WTC11 (cell line): ENCODE measurements around the gene ARHGAP10.

Experiments used
- AR ChIP-seq: fragments of 250-450 bp; sonication (Bioruptor Pico); IDR thresholded peaks from 2 replicates; pipeline ENCODE4 v1.9.0; 2021; ENCODE audit warnings: mild to moderate bottlenecking
- CREB1 ChIP-seq: sonication (generic); formaldehyde crosslinking; IDR thresholded peaks from 2 replicates; pipeline ENCODE4 v1.8.0; 2023; ENCODE audit warnings: mild to moderate bottlenecking, missing genetic modification reagents
- CTCF ChIP-seq: fragments of 200-600 bp; IDR thresholded peaks from 2 replicates; pipeline ENCODE4 v1.8.0; 2022; ENCODE audit warnings: antibody characterized with exemption
- FOXP1 ChIP-seq: sonication (generic); formaldehyde crosslinking; IDR thresholded peaks from 2 replicates; pipeline ENCODE4 v1.8.0; 2022; ENCODE audit warnings: missing genetic modification reagents, mild to moderate bottlenecking, moderate library complexity, borderline replicate concordance
- STAT6 ChIP-seq: sonication (generic); formaldehyde crosslinking; conservative IDR thresholded peaks from 2 replicates; pipeline ENCODE4 v1.8.1; 2023; ENCODE audit warnings: mild to moderate bottlenecking, low read depth, missing genetic modification reagents, moderate library complexity
- TF ChIP-seq, protein P1 (sequence below): sonication (generic); formaldehyde crosslinking; IDR thresholded peaks from 2 replicates; pipeline ENCODE4 v1.8.1; 2023; ENCODE audit warnings: mild to moderate bottlenecking, missing genetic modification reagents
- TF ChIP-seq, protein P2 (sequence below): sonication (generic); formaldehyde crosslinking; IDR thresholded peaks from 2 replicates; pipeline ENCODE4 v1.8.0; 2023; ENCODE audit warnings: missing genetic modification reagents

- TF ChIP-seq, protein P1, sequence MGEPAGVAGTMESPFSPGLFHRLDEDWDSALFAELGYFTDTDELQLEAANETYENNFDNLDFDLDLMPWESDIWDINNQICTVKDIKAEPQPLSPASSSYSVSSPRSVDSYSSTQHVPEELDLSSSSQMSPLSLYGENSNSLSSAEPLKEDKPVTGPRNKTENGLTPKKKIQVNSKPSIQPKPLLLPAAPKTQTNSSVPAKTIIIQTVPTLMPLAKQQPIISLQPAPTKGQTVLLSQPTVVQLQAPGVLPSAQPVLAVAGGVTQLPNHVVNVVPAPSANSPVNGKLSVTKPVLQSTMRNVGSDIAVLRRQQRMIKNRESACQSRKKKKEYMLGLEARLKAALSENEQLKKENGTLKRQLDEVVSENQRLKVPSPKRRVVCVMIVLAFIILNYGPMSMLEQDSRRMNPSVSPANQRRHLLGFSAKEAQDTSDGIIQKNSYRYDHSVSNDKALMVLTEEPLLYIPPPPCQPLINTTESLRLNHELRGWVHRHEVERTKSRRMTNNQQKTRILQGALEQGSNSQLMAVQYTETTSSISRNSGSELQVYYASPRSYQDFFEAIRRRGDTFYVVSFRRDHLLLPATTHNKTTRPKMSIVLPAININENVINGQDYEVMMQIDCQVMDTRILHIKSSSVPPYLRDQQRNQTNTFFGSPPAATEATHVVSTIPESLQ (CRISPR knock-in tag), result no peak
- no peak for TF ChIP-seq CTCF
- TF ChIP-seq, protein P2, sequence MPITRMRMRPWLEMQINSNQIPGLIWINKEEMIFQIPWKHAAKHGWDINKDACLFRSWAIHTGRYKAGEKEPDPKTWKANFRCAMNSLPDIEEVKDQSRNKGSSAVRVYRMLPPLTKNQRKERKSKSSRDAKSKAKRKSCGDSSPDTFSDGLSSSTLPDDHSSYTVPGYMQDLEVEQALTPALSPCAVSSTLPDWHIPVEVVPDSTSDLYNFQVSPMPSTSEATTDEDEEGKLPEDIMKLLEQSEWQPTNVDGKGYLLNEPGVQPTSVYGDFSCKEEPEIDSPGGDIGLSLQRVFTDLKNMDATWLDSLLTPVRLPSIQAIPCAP, result no peak
- no peak for TF ChIP-seq AR (CRISPR knock-in tag)
- TF ChIP-seq STAT6 (CRISPR knock-in tag), result no peak
- TF ChIP-seq CREB1 (CRISPR knock-in tag), result no peak
- no peak for TF ChIP-seq FOXP1 (CRISPR knock-in tag)
Measured at GRCh38 chr4:147802346-147802745, 70.5 kb downstream of the ARHGAP10 start.
